Measurements from ENCODE around the gene CENPL.
"Not testable (repeated sequence)": the region's sequence is repeated elsewhere in the genome, so short reads cannot be mapped to it uniquely, and the experiment has no call there.

Gene CENPL

GRCh38 chr1:173775578-173776226, 49.0 kb downstream of the CENPL start:
- Histone ChIP-seq H3K4me1 (ENCODE audit: control insufficient read depth, insufficient read depth, low read depth, low read length) (no peaks in the 10 kb centered on the region), H3K27ac (ENCODE audit: low read length, poor library complexity, severe bottlenecking) (no peak overlapping the region), H4K91ac (ENCODE audit: low read length) (peak overlapping the region; percentile 27), H3K4ac (ENCODE audit: low read depth in 1 of 2, low read length in 2 of 2) (no peak overlapping the region), H3K36me3 (ENCODE audit: control insufficient read depth in 1 of 2, insufficient read depth in 2 of 2, low read depth in 1 of 2, low read length in 2 of 2) (peaks cover 12 to 60% of the 10 kb centered on the region in 2 experiments), H2AFZ (ENCODE audit: low read depth, low read length) (no peak overlapping the region), H2AK5ac (ENCODE audit: low read length, severe bottlenecking) (no peak overlapping the region), H3K4me2 (ENCODE audit: low read length, poor library complexity, severe bottlenecking) (no peak overlapping the region), H3K4me3 (ENCODE audit: insufficient read depth in 1 of 2, low read depth in 1 of 2, low read length in 2 of 2) (no peak overlapping the region), H3K27me3 (ENCODE audit: control insufficient read depth in 1 of 2, insufficient read depth in 1 of 2, low read length in 2 of 2) (no peaks in the 10 kb centered on the region), H3K9me3 (ENCODE audit: control insufficient read depth, low read length) (peaks cover 5% of the 10 kb centered on the region), H2BK12ac (ENCODE audit: low read length in 2 of 2) (no peak overlapping the region), H3K79me1 (replicated peaks; ENCODE audit: low read length, poor library complexity, severe bottlenecking) (peaks cover 8% of the 10 kb centered on the region), H3K14ac (ENCODE audit: low read length in 2 of 2) (no peak overlapping the region), H3K23ac (ENCODE audit: low read length in 2 of 2) (no peak overlapping the region), H3K9ac (ENCODE audit: low read length) (no peak overlapping the region), H4K8ac (ENCODE audit: low read length) (no peak overlapping the region), H2BK5ac (ENCODE audit: low read depth, low read length, poor library complexity, severe bottlenecking) (no peak overlapping the region), H3K18ac (ENCODE audit: low read depth in 1 of 2, low read length in 2 of 2) (no peak overlapping the region), H2BK15ac (ENCODE audit: low read depth, poor library complexity, severe bottlenecking) (no peak overlapping the region), H2BK120ac (ENCODE audit: low read depth, low read length) (no peak overlapping the region)
- 94% methylated on average over 4 of the region's 5 CpGs for WGBS
- no peak for DNase-seq

GRCh38 chr1:173771560-173771959, 53.1 kb downstream of the CENPL start:
- Histone ChIP-seq H3K4me3 (ENCODE audit: insufficient read depth in 1 of 2, low read depth in 1 of 2, low read length in 2 of 2) (no peak overlapping the region), H3K27me3 (ENCODE audit: control insufficient read depth in 1 of 2, insufficient read depth in 1 of 2, low read length in 2 of 2) (no peaks in the 10 kb centered on the region), H2BK120ac (ENCODE audit: low read depth, low read length) (no peak overlapping the region), H2BK5ac (ENCODE audit: low read depth, low read length, poor library complexity, severe bottlenecking) (no peak overlapping the region), H3K4me2 (ENCODE audit: low read length, poor library complexity, severe bottlenecking) (no peak overlapping the region), H3K36me3 (ENCODE audit: control insufficient read depth in 1 of 2, insufficient read depth in 2 of 2, low read depth in 1 of 2, low read length in 2 of 2) (peaks cover 7 to 55% of the 10 kb centered on the region in 2 experiments), H3K18ac (ENCODE audit: low read depth in 1 of 2, low read length in 2 of 2) (no peak overlapping the region), H3K4ac (ENCODE audit: low read depth in 1 of 2, low read length in 2 of 2) (no peak overlapping the region), H4K8ac (ENCODE audit: low read length) (no peak overlapping the region), H3K79me1 (replicated peaks; ENCODE audit: low read length, poor library complexity, severe bottlenecking) (peaks cover 3% of the 10 kb centered on the region), H2AK5ac (ENCODE audit: low read length, severe bottlenecking) (no peak overlapping the region), H2BK12ac (ENCODE audit: low read length in 2 of 2) (no peak overlapping the region), H3K4me1 (ENCODE audit: control insufficient read depth, insufficient read depth, low read depth, low read length) (no peaks in the 10 kb centered on the region), H3K9ac (ENCODE audit: low read length) (no peak overlapping the region), H2AFZ (ENCODE audit: low read depth, low read length) (no peak overlapping the region), H3K27ac (ENCODE audit: low read length, poor library complexity, severe bottlenecking) (no peak overlapping the region), H2BK15ac (ENCODE audit: low read depth, poor library complexity, severe bottlenecking) (no peak overlapping the region), H3K23ac (ENCODE audit: low read length in 2 of 2) (no peak overlapping the region), H3K9me3 (ENCODE audit: control insufficient read depth, low read length) (peaks cover 2% of the 10 kb centered on the region), H4K91ac (ENCODE audit: low read length) (no peak overlapping the region), H3K14ac (ENCODE audit: low read length in 2 of 2) (no peak overlapping the region)
- WGBS, result 82% methylated on average over 1 of the region's 1 CpG
- no peak for DNase-seq

- H3K79me1 ChIP-seq (replicated peaks; ENCODE audit: low read length, poor library complexity, severe bottlenecking); H2AK5ac ChIP-seq (ENCODE audit: low read length, severe bottlenecking); H2BK15ac ChIP-seq (ENCODE audit: low read depth, poor library complexity, severe bottlenecking); H2AFZ ChIP-seq (ENCODE audit: low read depth, low read length); DNase-seq; H2BK5ac ChIP-seq (ENCODE audit: low read depth, low read length, poor library complexity, severe bottlenecking); H3K14ac ChIP-seq (ENCODE audit: low read length in 2 of 2); H4K8ac ChIP-seq (ENCODE audit: low read length); H2BK120ac ChIP-seq (ENCODE audit: low read depth, low read length); H3K4ac ChIP-seq (ENCODE audit: low read depth in 1 of 2, low read length in 2 of 2); H3K27ac ChIP-seq (ENCODE audit: low read length, poor library complexity, severe bottlenecking); H3K4me3 ChIP-seq (ENCODE audit: insufficient read depth in 1 of 2, low read depth in 1 of 2, low read length in 2 of 2); H3K4me2 ChIP-seq (ENCODE audit: low read length, poor library complexity, severe bottlenecking); H3K18ac ChIP-seq (ENCODE audit: low read depth in 1 of 2, low read length in 2 of 2); H4K91ac ChIP-seq (ENCODE audit: low read length); H3K23ac ChIP-seq (ENCODE audit: low read length in 2 of 2); H3K4me1 ChIP-seq (ENCODE audit: control insufficient read depth, insufficient read depth, low read depth, low read length); H3K9me3 ChIP-seq (ENCODE audit: control insufficient read depth, low read length); H3K27me3 ChIP-seq (ENCODE audit: control insufficient read depth in 1 of 2, insufficient read depth in 1 of 2, low read length in 2 of 2); H3K9ac ChIP-seq (ENCODE audit: low read length); H2BK12ac ChIP-seq (ENCODE audit: low read length in 2 of 2): not testable (repeated sequence)
- WGBS, result 99% methylated on average over 6 of the region's 9 CpGs
- H3K36me3 ChIP-seq (ENCODE audit: control insufficient read depth in 1 of 2, insufficient read depth in 2 of 2, low read depth in 1 of 2, low read length in 2 of 2), result peaks cover 9 to 50% of the 10 kb centered on the region in 2 experiments
Observed at GRCh38 chr1:173770330-173770729, 54.4 kb downstream of the CENPL start.

GRCh38 chr1:173768827-173769226, 55.9 kb downstream of the CENPL start:
- Histone ChIP-seq H4K8ac (ENCODE audit: low read length) (no peak overlapping the region), H2BK15ac (ENCODE audit: low read depth, poor library complexity, severe bottlenecking) (no peak overlapping the region), H3K23ac (ENCODE audit: low read length in 2 of 2) (no peak overlapping the region), H2AK5ac (ENCODE audit: low read length, severe bottlenecking) (no peak overlapping the region), H3K4ac (ENCODE audit: low read depth in 1 of 2, low read length in 2 of 2) (no peak overlapping the region), H3K27me3 (ENCODE audit: control insufficient read depth in 1 of 2, insufficient read depth in 1 of 2, low read length in 2 of 2) (no peaks in the 10 kb centered on the region), H3K4me1 (ENCODE audit: control insufficient read depth, insufficient read depth, low read depth, low read length) (no peaks in the 10 kb centered on the region), H3K14ac (ENCODE audit: low read length in 2 of 2) (no peak overlapping the region), H2AFZ (ENCODE audit: low read depth, low read length) (no peak overlapping the region), H3K4me2 (ENCODE audit: low read length, poor library complexity, severe bottlenecking) (no peak overlapping the region), H3K79me1 (replicated peaks; ENCODE audit: low read length, poor library complexity, severe bottlenecking) (no peaks in the 10 kb centered on the region), H2BK12ac (ENCODE audit: low read length in 2 of 2) (no peak overlapping the region), H3K4me3 (ENCODE audit: insufficient read depth in 1 of 2, low read depth in 1 of 2, low read length in 2 of 2) (no peak overlapping the region), H2BK120ac (ENCODE audit: low read depth, low read length) (no peak overlapping the region), H3K36me3 (ENCODE audit: control insufficient read depth in 1 of 2, insufficient read depth in 2 of 2, low read depth in 1 of 2, low read length in 2 of 2) (peaks cover 6 to 36% of the 10 kb centered on the region in 2 experiments), H3K9ac (ENCODE audit: low read length) (no peak overlapping the region), H3K27ac (ENCODE audit: low read length, poor library complexity, severe bottlenecking) (no peak overlapping the region), H3K9me3 (ENCODE audit: control insufficient read depth, low read length) (no peaks in the 10 kb centered on the region), H3K18ac (ENCODE audit: low read depth in 1 of 2, low read length in 2 of 2) (no peak overlapping the region), H4K91ac (ENCODE audit: low read length) (no peak overlapping the region), H2BK5ac (ENCODE audit: low read depth, low read length, poor library complexity, severe bottlenecking) (no peak overlapping the region)
- WGBS, result 100% methylated on average over 1 of the region's 3 CpGs
- DNase-seq, result no peak
